ENCODE results near the gene ZBTB21.
"Not testable (repeated sequence)": the region's sequence is repeated elsewhere in the genome, so short reads cannot be mapped to it uniquely, and the experiment has no call there.

ZBTB21 gene

GRCh38 chr21:41967708-41968107 is 42.5 kb downstream of the ZBTB21 start:
- DNase-seq (ENCODE audit: low read depth), result no peak

DNA sequence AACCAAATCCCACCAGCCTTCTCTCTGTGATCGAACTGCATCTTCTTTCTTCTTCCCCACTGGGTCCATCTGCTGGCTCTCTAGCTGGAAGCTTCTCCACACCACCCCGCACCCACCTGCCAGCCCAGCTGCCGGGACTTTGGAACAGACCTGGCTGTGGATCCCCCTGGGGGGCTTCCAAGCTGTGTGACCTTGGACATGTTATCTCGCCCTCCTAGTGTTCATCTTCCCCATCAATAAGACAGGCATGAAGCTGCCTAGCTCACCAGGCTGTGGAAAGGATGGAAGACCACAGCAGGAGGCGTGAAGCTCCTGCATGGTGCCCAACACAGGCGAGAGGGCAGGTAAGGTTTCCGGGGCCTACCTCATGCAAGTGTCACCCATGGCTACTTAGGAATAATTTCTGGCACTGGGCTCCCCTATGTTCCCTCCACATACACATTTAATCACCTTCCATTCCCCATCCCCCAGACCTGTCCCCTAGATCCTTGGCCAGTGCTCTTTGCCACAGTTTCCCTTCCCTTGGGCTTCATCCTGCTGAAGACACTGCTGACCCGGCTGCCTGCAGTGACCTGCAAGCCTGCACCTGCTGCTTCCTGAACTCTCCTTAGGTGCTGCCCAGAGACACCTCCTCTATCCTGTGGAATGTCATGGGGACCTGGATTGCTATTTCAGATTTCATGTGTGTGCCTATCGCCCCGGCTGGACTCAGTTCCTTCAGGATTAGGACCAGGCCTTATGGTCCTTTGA is 43.1 kb downstream of the ZBTB21 start:
- no peak for DNase-seq (ENCODE audit: low read depth)

DNA sequence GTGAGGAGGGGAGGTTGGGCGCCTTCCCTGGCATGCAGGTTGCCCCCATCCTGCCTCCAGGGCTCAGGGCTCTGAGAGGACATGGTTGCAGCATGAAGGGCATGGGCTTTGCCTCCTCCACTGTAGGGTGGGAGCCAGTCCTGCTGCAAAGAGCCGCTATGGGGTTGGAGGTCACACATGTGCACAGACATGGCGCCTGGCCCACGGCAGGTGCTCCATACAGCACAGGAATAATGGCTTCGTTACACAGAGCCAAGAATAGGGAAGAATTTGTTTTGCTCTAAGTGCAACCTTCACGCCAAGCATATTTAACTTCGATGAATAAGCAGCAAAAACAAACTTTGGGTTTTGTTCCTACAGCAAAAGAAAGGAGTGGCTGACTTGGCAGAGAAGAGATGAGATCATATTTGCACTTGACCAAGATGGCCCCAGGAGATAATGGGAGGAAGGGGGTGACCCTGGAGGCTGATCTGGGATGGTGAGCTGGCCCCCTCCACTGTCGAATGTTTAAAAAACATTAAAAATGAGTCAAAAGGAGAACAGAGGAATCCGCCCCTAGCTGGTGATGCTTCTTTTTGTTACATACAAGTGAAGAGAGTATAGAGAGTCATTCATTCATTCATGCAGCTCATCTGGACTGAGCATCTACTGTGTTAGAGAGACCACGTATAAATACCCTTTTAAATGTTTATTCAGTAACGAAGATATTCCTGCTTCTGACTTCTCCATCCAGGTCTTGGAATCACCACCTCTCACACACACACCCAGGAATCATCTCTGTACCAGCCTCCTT is 43.9 kb downstream of the ZBTB21 start:
- DNase-seq (ENCODE audit: low read depth), result no peak

- no peak for DNase-seq (ENCODE audit: low read depth)
These were observed 44.6 kb downstream of the ZBTB21 start for GRCh38 chr21:41965461-41966013.

DNA sequence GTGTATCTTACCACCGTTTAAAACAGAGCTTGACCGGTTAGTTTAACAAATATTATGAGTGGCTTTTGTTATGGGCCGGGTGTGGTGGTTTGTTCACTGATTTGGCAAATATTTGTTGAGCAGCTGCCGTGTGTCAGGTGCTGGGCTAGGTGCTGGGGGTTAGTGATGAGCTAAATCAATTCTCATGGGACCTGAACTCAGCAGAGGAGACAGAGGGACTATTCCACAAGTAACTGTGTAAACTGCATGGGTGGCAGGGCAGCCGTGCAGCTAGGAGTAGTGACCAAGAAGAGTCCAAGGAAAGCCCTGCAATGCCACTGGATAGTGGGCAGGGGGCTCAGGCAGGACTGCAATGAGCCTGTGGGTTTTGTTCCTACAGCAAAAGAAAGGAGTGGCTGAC is 45.1 kb downstream of the ZBTB21 start:
- DNase-seq (ENCODE audit: low read depth), result no peak

- no peak for DNase-seq (ENCODE audit: low read depth)
These were observed 46.0 kb downstream of the ZBTB21 start for GRCh38 chr21:41964171-41964570.

DNA sequence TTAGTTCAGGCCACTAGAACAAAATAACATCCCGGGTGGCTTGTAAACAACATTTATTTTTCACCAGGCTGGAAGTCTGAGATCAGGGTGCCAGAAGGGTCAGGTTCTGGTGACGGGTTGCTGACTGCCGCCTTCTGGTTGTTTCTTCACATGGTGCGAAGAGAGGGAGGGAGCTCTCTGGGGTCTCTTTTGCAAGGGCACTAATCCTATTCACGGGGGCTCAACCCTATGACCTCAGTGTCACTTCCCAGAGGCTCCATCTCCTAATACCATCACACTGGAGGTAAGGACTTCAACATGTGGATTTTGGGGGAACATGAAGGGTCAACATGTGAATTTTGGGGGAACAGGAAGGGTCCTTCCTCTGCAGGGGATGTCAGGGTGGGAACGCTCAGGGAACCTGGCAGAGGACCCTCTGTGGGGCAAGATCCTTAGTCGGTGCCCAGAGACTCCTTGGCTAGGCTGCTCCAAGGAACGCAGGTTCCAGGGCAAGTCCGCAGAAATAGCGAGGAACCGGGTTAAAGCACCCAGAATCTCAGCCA is 47.7 kb downstream of the ZBTB21 start:
- DNase-seq (ENCODE audit: low read depth), result no peak

DNA sequence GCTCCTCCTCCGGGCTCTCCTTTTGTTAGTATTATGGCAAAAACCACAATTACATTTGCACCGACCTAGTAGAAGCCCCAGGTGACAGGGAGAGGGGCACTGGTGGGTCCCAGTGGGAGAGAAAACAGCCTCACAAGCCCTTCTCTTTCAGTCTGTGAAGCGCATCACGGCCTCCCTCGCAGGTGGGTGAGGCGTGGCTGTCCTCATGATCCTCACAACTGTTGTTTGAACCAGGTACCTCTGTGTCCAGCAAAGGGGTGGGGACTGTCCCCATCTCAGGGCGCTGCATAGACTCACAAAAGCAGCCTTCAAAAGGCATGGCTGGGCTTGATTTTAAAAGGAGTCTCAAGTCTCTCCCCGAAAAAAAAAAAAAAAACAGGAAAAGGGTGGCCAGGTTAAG is 48.4 kb downstream of the ZBTB21 start:
- DNase-seq (ENCODE audit: low read depth), result no peak

- no peak for DNase-seq (ENCODE audit: low read depth)
These were observed 48.9 kb downstream of the ZBTB21 start for GRCh38 chr21:41961282-41961701.

- DNase-seq (ENCODE audit: low read depth), result no peak
These were observed 49.8 kb downstream of the ZBTB21 start for GRCh38 chr21:41960386-41960785.

GRCh38 chr21:41959697-41960096 is 50.5 kb downstream of the ZBTB21 start:
- not testable (repeated sequence) for DNase-seq (ENCODE audit: low read depth)

- DNase-seq (ENCODE audit: low read depth), result no peak
These were observed 51.1 kb downstream of the ZBTB21 start for GRCh38 chr21:41958886-41959563.

- DNase-seq (ENCODE audit: low read depth), result no peak
These were observed 52.0 kb downstream of the ZBTB21 start for GRCh38 chr21:41957991-41958766.

- no peak for DNase-seq (ENCODE audit: low read depth)
These were observed 53.0 kb downstream of the ZBTB21 start for GRCh38 chr21:41956926-41957729.

GRCh38 chr21:41955516-41955915 is 54.6 kb downstream of the ZBTB21 start:
- DNase-seq (ENCODE audit: low read depth), result no peak

DNA sequence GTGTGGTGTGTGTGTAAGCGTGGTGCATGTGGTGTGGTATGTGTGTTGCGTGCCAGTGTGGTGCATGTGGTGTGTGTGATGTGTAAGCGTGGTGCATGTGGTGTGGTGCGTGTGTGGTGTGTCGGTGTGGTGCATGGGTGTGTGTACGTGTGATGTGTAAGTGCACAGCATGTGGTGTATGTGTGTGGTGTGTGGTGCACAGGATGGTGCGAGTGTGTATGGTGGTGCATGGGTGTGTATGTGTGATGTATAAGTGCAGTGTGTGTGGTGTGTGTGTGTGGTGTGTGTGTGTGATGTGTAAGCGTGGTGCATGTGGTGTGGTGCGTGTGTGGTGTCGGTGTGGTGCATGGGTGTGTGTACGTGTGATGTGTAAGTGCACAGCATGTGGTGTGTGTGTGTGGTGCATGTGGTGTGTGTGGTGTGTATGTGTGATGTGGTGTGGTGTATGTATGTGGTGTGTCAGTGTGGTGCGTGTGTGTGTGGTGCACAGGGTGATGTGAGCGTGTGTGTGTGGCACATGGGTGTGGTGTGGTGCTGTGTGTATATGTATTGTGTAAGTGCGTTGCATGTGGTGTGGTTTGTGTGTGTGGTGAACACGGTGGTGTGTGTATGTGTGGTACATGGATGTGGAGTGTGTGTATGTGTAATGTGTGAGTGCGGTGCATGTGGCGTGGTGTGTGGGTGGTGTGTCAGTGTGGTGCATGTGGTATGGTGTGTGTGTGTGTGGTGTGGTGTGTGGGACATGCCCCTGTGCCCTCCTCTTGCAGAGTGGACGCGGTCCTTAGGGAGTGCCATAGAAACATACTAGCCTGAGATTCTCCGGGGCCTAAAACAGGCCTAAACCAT is 55.3 kb downstream of the ZBTB21 start:
- no peak for DNase-seq (ENCODE audit: low read depth)

DNA sequence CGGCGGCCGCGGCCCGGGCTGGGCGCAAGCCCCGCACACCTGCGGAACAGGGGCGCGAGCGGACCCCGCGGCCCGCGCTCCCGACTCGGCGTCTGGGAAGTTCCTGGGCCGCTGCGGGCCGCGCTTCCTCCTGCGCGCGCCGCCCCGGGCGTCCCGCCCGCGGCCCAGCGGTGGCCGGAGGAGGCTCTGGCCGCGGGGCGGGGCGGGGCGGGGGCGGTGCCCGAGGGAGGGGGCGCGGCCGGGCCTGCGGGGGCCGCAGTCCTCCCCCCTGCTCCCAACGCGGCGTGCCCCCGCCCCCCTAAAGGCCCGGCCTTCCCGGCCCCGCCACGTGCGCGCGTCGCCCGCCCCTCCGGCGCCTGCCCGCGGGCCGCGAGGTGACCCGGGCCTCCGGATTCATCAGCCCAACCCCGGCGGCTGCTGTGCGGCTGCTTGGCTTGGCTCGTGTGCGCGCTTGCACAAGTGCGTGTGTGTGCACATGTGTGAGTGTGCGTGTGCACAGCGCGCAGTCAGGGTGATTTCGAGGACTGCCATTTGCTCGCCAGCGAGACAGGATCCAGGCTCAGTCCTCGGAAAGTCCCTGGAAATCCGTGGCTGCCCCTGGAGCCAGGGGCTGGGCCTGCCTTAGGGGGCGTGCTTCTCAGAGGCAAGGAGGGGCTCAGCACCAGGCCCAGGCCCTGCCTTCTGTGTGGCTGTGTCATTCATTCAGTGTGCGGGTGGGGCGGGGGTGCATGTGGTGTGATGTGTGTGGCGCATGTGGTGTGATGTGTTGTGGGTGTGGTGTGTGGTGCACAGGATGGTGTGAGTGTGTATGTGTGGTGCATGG is 56.1 kb downstream of the ZBTB21 start, which contains the start of gene C2CD2:
TSS of gene C2CD2 (minus strand) at position 188 of the 823 bp plus-strand sequence. CDS start 370 bp downstream, outside the sequence.
- no peak for DNase-seq (ENCODE audit: low read depth)

- DNase-seq (ENCODE audit: low read depth), result no peak
These were observed 56.8 kb downstream of the ZBTB21 start for GRCh38 chr21:41953249-41953830.

All from activated T-cell treated with anti-CD3 and anti-CD28 coated beads for 1 hour (primary cell).